Memory B cell (primary cell): ENCODE data around the gene PHF12.
A peak's percentile ranks its signal among the peaks of the same experiment; 100 is the strongest.

Experiments used
- ATAC-seq: fragments of 150-1000 bp; cut with Tn5 transposase; 2 replicates; pipeline ENCODE4 v1.10.0; 2021; ENCODE audit warnings: low read depth, mild to moderate bottlenecking, moderate library complexity
- DNase-seq, 2 donors: peaks; one replicate each; pipeline ENCODE4 v3.0.0; 2022; ENCODE audit warnings: low spot score in 2 of 2
- H3K27ac Mint-ChIP-seq: one replicate; pipeline ENCODE4 v1.8.0; 2022; ENCODE audit warnings: mild to moderate bottlenecking, moderate library complexity, mixed read lengths
- H3K27me3 Mint-ChIP-seq: one replicate; pipeline ENCODE4 v1.8.0; 2022; ENCODE audit warnings: mixed read lengths
- H3K36me3 Mint-ChIP-seq: one replicate; pipeline ENCODE4 v1.8.0; 2022; ENCODE audit warnings: mild to moderate bottlenecking, mixed read lengths
- H3K4me1 Mint-ChIP-seq: one replicate; pipeline ENCODE4 v1.8.0; 2022; ENCODE audit warnings: mixed read lengths
- H3K4me3 Mint-ChIP-seq: one replicate; pipeline ENCODE4 v1.8.0; 2022; ENCODE audit warnings: mild to moderate bottlenecking, moderate library complexity, mixed read lengths
- H3K9me3 Mint-ChIP-seq: one replicate; pipeline ENCODE4 v1.8.0; 2022; ENCODE audit warnings: mixed read lengths

PHF12 gene

GRCh38 chr17:28892024-28892423 is 59.3 kb downstream of the PHF12 start:
- Mint-ChIP-seq H3K27ac (peak overlapping the region; percentile 80), H3K4me1 (peaks cover 55% of the 10 kb centered on the region), H3K4me3 (peak overlapping the region; percentile 44), H3K36me3 (peaks cover 12% of the 10 kb centered on the region), H3K9me3 (no peaks in the 10 kb centered on the region), H3K27me3 (no peaks in the 10 kb centered on the region)
- DNase-seq = no peak
- no peak for ATAC-seq

- no peak for ATAC-seq
- Mint-ChIP-seq H3K27ac (peak overlapping the region; percentile 80), H3K27me3 (no peaks in the 10 kb centered on the region), H3K4me1 (peaks cover 58% of the 10 kb centered on the region), H3K4me3 (peak overlapping the region; percentile 2), H3K36me3 (peaks cover 12% of the 10 kb centered on the region), H3K9me3 (no peaks in the 10 kb centered on the region)
- DNase-seq = no peak
Observed at GRCh38 chr17:28891201-28891600, 60.1 kb downstream of the PHF12 start.

GRCh38 chr17:28889996-28890395 is 61.3 kb downstream of the PHF12 start:
- Mint-ChIP-seq H3K4me3 (no peak overlapping the region), H3K27ac (no peak overlapping the region), H3K9me3 (no peaks in the 10 kb centered on the region), H3K27me3 (no peaks in the 10 kb centered on the region), H3K36me3 (peaks cover 17% of the 10 kb centered on the region), H3K4me1 (peaks cover 54% of the 10 kb centered on the region)
- no peak for ATAC-seq
- DNase-seq = no peak

- Mint-ChIP-seq H3K27me3 (no peaks in the 10 kb centered on the region), H3K4me3 (peak overlapping the region; percentile 73), H3K4me1 (peaks cover 58% of the 10 kb centered on the region), H3K36me3 (peaks cover 24% of the 10 kb centered on the region), H3K9me3 (no peaks in the 10 kb centered on the region), H3K27ac (peak overlapping the region; percentile 86)
- peak; percentile 52 for ATAC-seq
- no peak for DNase-seq
Observed at GRCh38 chr17:28888832-28889231, 62.5 kb downstream of the PHF12 start.

- peak; percentile 79 for ATAC-seq
- DNase-seq = no peak
- Mint-ChIP-seq H3K36me3 (peaks cover 28% of the 10 kb centered on the region), H3K27ac (peak overlapping the region; percentile 86), H3K9me3 (no peaks in the 10 kb centered on the region), H3K4me1 (peaks cover 49% of the 10 kb centered on the region), H3K4me3 (peak overlapping the region; percentile 37), H3K27me3 (no peaks in the 10 kb centered on the region)
Observed at GRCh38 chr17:28887871-28888471, 63.3 kb downstream of the PHF12 start.

GRCh38 chr17:28885951-28886350 is 65.4 kb downstream of the PHF12 start:
- H3K36me3 Mint-ChIP-seq = peaks cover 32% of the 10 kb centered on the region

GRCh38 chr17:28885363-28885762 is 66.0 kb downstream of the PHF12 start:
- Mint-ChIP-seq H3K36me3 (peaks cover 31% of the 10 kb centered on the region), H3K27ac (peak overlapping the region; percentile 8), H3K4me1 (peaks cover 34% of the 10 kb centered on the region), H3K27me3 (no peaks in the 10 kb centered on the region), H3K9me3 (no peaks in the 10 kb centered on the region), H3K4me3 (no peak overlapping the region)
- DNase-seq = no peak
- ATAC-seq = no peak

More at GRCh38 chr17:28885951-28886350, 65.4 kb downstream of the PHF12 start:
- ATAC-seq (no peak), DNase-seq (no peak)
- Mint-ChIP-seq H3K4me1 (peaks cover 35% of the 10 kb centered on the region), H3K9me3 (no peaks in the 10 kb centered on the region), H3K27ac (no peak overlapping the region), H3K4me3 (no peak overlapping the region), H3K27me3 (no peaks in the 10 kb centered on the region)

GRCh38 chr17:28883967-28884702 is 67.2 kb downstream of the PHF12 start:
- DNase-seq = no peak
- Mint-ChIP-seq H3K9me3 (no peaks in the 10 kb centered on the region), H3K36me3 (peaks cover 40% of the 10 kb centered on the region), H3K27ac (no peak overlapping the region), H3K4me1 (peaks cover 36% of the 10 kb centered on the region), H3K4me3 (no peak overlapping the region), H3K27me3 (no peaks in the 10 kb centered on the region)
- no peak for ATAC-seq

- H3K36me3 Mint-ChIP-seq = peaks cover 46% of the 10 kb centered on the region
- DNase-seq = no peak
- H3K4me1 Mint-ChIP-seq = peaks cover 24% of the 10 kb centered on the region
- no peak for ATAC-seq
- H3K9me3 Mint-ChIP-seq = no peaks in the 10 kb centered on the region
- H3K27ac Mint-ChIP-seq = no peak overlapping the region
- H3K4me3 Mint-ChIP-seq = no peak overlapping the region
- H3K27me3 Mint-ChIP-seq = no peaks in the 10 kb centered on the region
Observed at GRCh38 chr17:28882154-28882895, 69.0 kb downstream of the PHF12 start.

- Mint-ChIP-seq H3K9me3 (no peaks in the 10 kb centered on the region), H3K4me3 (no peak overlapping the region), H3K36me3 (peaks cover 44% of the 10 kb centered on the region), H3K4me1 (peaks cover 20% of the 10 kb centered on the region), H3K27me3 (no peaks in the 10 kb centered on the region), H3K27ac (no peak overlapping the region)
- DNase-seq (no peak), ATAC-seq (no peak)
Observed at GRCh38 chr17:28881533-28882056, 69.7 kb downstream of the PHF12 start.

- H3K27ac Mint-ChIP-seq = no peak overlapping the region
- H3K9me3 Mint-ChIP-seq = no peaks in the 10 kb centered on the region
- no peaks in the 10 kb centered on the region for H3K27me3 Mint-ChIP-seq
- H3K4me3 Mint-ChIP-seq = no peak overlapping the region
- no peak for ATAC-seq
- no peak for DNase-seq
- peaks cover 43% of the 10 kb centered on the region for H3K36me3 Mint-ChIP-seq
- peaks cover 21% of the 10 kb centered on the region for H3K4me1 Mint-ChIP-seq
Observed at GRCh38 chr17:28880572-28880945, 70.8 kb downstream of the PHF12 start.

- no peak overlapping the region for H3K4me3 Mint-ChIP-seq
- H3K27me3 Mint-ChIP-seq = no peaks in the 10 kb centered on the region
- ATAC-seq (no peak), DNase-seq (no peak)
- peaks cover 17% of the 10 kb centered on the region for H3K4me1 Mint-ChIP-seq
- H3K27ac Mint-ChIP-seq = no peak overlapping the region
- no peaks in the 10 kb centered on the region for H3K9me3 Mint-ChIP-seq
- H3K36me3 Mint-ChIP-seq = peaks cover 39% of the 10 kb centered on the region
Observed at GRCh38 chr17:28879886-28880571, 71.3 kb downstream of the PHF12 start.

- H3K36me3 Mint-ChIP-seq = peaks cover 31% of the 10 kb centered on the region
- H3K4me1 Mint-ChIP-seq = peaks cover 12% of the 10 kb centered on the region
- DNase-seq = no peak
- H3K4me3 Mint-ChIP-seq = no peak overlapping the region
- no peaks in the 10 kb centered on the region for H3K27me3 Mint-ChIP-seq
- H3K27ac Mint-ChIP-seq = no peak overlapping the region
- peak; percentile 44 for ATAC-seq
- H3K9me3 Mint-ChIP-seq = no peaks in the 10 kb centered on the region
Observed at GRCh38 chr17:28878981-28879380, 72.3 kb downstream of the PHF12 start.
